ENCODE data around the gene MARCHF2.

- TF ChIP-seq CTCF (IDR thresholded peaks at IDR 0.05) (no peak), POLR2A (IDR thresholded peaks at IDR 0.05) (no peak)
Observed at GRCh38 chr19:8462571-8462970, 49.5 kb downstream of the MARCHF2 start.

All from lower leg skin (tissue), 3 donors.